ENCODE results near the gene CALD1. TPM values are rescaled to one million over a fixed set of nuclear protein-coding genes. Genes with fewer than 3 reads are reported as not detected.

CALD1 gene
- total RNA-seq, 1 donor from 2014 or later, result 118 TPM

- Histone ChIP-seq H3K27ac (no peak overlapping the region), H3K9me3 (ENCODE audit: low read depth) (no peaks in the 10 kb centered on the region), H4K20me1 (ENCODE audit: low read depth) (no peaks in the 10 kb centered on the region), H3K36me3 (no peaks in the 10 kb centered on the region), H3K9ac (no peak overlapping the region), H3K4me1 (peaks cover 6% of the 10 kb centered on the region), H2AFZ (replicated peaks) (no peak overlapping the region), H3K27me3 (no peaks in the 10 kb centered on the region), H3K79me2 (ENCODE audit: low read depth) (no peaks in the 10 kb centered on the region), H3F3A (ENCODE audit: low read depth) (no peaks in the 10 kb centered on the region), H3K4me3 (no peak overlapping the region), H3K4me2 (no peak overlapping the region)
- DNase-seq (ENCODE audit: low spot score), result no peak
- Mint-ChIP-seq H3K4me3 (no peak overlapping the region), H3K4me1 (no peaks in the 10 kb centered on the region), H3K27ac (no peak overlapping the region), H3K36me3 (peaks cover 21% of the 10 kb centered on the region), H3K9me3 (no peaks in the 10 kb centered on the region), H3K27me3 (ENCODE audit: insufficient read depth, low read depth) (peaks cover 2% of the 10 kb centered on the region)
- no peak for TF ChIP-seq EZH2 (IDR thresholded peaks at IDR 0.05)
- TF ChIP-seq, protein P1, sequence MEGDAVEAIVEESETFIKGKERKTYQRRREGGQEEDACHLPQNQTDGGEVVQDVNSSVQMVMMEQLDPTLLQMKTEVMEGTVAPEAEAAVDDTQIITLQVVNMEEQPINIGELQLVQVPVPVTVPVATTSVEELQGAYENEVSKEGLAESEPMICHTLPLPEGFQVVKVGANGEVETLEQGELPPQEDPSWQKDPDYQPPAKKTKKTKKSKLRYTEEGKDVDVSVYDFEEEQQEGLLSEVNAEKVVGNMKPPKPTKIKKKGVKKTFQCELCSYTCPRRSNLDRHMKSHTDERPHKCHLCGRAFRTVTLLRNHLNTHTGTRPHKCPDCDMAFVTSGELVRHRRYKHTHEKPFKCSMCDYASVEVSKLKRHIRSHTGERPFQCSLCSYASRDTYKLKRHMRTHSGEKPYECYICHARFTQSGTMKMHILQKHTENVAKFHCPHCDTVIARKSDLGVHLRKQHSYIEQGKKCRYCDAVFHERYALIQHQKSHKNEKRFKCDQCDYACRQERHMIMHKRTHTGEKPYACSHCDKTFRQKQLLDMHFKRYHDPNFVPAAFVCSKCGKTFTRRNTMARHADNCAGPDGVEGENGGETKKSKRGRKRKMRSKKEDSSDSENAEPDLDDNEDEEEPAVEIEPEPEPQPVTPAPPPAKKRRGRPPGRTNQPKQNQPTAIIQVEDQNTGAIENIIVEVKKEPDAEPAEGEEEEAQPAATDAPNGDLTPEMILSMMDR (IDR thresholded peaks at IDR 0.05), result no peak
- no peak for TF ChIP-seq EZH2phosphoT487 (IDR thresholded peaks at IDR 0.05)
Observed at GRCh38 chr7:134945691-134946090, 166.3 kb downstream of the CALD1 start.

DNA sequence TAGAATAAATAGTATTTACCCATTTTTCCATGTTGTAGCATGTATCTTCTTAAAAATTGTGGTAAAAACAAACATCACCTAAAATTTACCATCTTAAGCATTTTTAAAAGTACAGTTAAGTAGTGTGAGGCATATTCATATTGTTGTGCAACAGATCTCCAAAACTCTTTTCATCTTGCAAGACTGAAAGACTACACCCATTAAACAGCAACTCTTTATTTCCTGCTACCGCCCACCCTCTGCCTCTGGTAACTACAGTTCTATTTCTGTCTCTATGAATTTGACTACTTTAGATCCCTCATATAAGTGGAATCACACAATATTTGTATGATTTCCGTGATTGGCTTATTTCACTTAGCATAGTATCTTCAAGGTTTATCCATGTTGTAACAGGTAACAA is 166.8 kb downstream of the CALD1 start:
- no peak for TF ChIP-seq EZH2phosphoT487 (IDR thresholded peaks at IDR 0.05)
- no peaks in the 10 kb centered on the region for H3F3A ChIP-seq (ENCODE audit: low read depth)
- no peaks in the 10 kb centered on the region for H3K27me3 ChIP-seq
- no peak overlapping the region for H3K4me3 ChIP-seq
- no peak overlapping the region for H3K27ac Mint-ChIP-seq
- H3K9me3 Mint-ChIP-seq, result no peaks in the 10 kb centered on the region
- no peaks in the 10 kb centered on the region for H3K79me2 ChIP-seq (ENCODE audit: low read depth)
- H3K36me3 ChIP-seq, result no peaks in the 10 kb centered on the region
- H3K4me2 ChIP-seq, result no peak overlapping the region
- peaks cover 2% of the 10 kb centered on the region for H3K27me3 Mint-ChIP-seq (ENCODE audit: insufficient read depth, low read depth)
- H3K9me3 ChIP-seq (ENCODE audit: low read depth), result no peaks in the 10 kb centered on the region
- peaks cover under 1% of the 10 kb centered on the region for H3K4me1 ChIP-seq
- H3K36me3 Mint-ChIP-seq, result peaks cover 21% of the 10 kb centered on the region
- H2AFZ ChIP-seq (replicated peaks), result no peak overlapping the region
- no peak overlapping the region for H3K4me3 Mint-ChIP-seq
- DNase-seq (ENCODE audit: low spot score), result no peak
- H3K27ac ChIP-seq, result no peak overlapping the region
- H3K9ac ChIP-seq, result no peak overlapping the region
- H3K4me1 Mint-ChIP-seq, result no peaks in the 10 kb centered on the region
- H4K20me1 ChIP-seq (ENCODE audit: low read depth), result no peaks in the 10 kb centered on the region

GRCh38 chr7:134947329-134947728 is 167.9 kb downstream of the CALD1 start:
- TF ChIP-seq EZH2 (IDR thresholded peaks at IDR 0.05) (no peak), EZH2phosphoT487 (IDR thresholded peaks at IDR 0.05) (no peak)
- TF ChIP-seq, protein P1 (IDR thresholded peaks at IDR 0.05), result no peak
- H2AFZ ChIP-seq (replicated peaks), result no peak overlapping the region
- H3K4me1 ChIP-seq, result no peaks in the 10 kb centered on the region
- no peaks in the 10 kb centered on the region for H3K9me3 ChIP-seq (ENCODE audit: low read depth)
- H3K4me1 Mint-ChIP-seq, result no peaks in the 10 kb centered on the region
- H3K4me3 Mint-ChIP-seq, result no peak overlapping the region
- H3K9me3 Mint-ChIP-seq, result no peaks in the 10 kb centered on the region
- H3K79me2 ChIP-seq (ENCODE audit: low read depth), result no peaks in the 10 kb centered on the region
- no peaks in the 10 kb centered on the region for H3F3A ChIP-seq (ENCODE audit: low read depth)
- no peak overlapping the region for H3K4me2 ChIP-seq
- H4K20me1 ChIP-seq (ENCODE audit: low read depth), result no peaks in the 10 kb centered on the region
- no peak overlapping the region for H3K4me3 ChIP-seq
- H3K27me3 Mint-ChIP-seq (ENCODE audit: insufficient read depth, low read depth), result peaks cover 2% of the 10 kb centered on the region
- no peak overlapping the region for H3K27ac Mint-ChIP-seq
- no peaks in the 10 kb centered on the region for H3K36me3 ChIP-seq
- DNase-seq (ENCODE audit: low spot score), result no peak
- no peaks in the 10 kb centered on the region for H3K27me3 ChIP-seq
- H3K9ac ChIP-seq, result no peak overlapping the region
- H3K27ac ChIP-seq, result no peak overlapping the region
- H3K36me3 Mint-ChIP-seq, result peaks cover 23% of the 10 kb centered on the region

DNA sequence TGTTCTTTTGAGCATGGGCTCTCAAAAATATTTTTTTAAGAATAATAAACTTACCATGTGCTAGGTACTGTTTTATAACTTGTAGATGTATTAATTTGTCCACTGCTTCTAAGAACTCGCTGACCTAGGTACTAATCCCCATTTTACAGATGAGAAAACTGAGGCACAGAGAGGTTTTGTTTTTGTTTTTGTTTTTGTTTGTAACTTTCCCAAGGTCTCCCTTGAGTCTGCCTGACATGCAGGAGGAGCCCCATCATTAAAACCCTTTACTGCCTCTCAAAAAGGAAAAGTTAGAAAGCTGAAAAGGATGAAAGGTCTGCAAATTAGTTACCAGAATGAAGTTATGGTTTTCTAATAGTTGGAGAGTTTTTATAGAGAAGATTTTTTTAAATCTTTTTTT is 168.4 kb downstream of the CALD1 start:
- no peaks in the 10 kb centered on the region for H3F3A ChIP-seq (ENCODE audit: low read depth)
- H3K4me2 ChIP-seq, result no peak overlapping the region
- H3K4me1 ChIP-seq, result no peaks in the 10 kb centered on the region
- no peaks in the 10 kb centered on the region for H3K79me2 ChIP-seq (ENCODE audit: low read depth)
- no peak overlapping the region for H3K9ac ChIP-seq
- no peak overlapping the region for H3K27ac Mint-ChIP-seq
- H3K9me3 Mint-ChIP-seq, result no peaks in the 10 kb centered on the region
- peaks cover 2% of the 10 kb centered on the region for H3K27me3 Mint-ChIP-seq (ENCODE audit: insufficient read depth, low read depth)
- no peak overlapping the region for H3K4me3 Mint-ChIP-seq
- no peaks in the 10 kb centered on the region for H3K4me1 Mint-ChIP-seq
- peaks cover 23% of the 10 kb centered on the region for H3K36me3 Mint-ChIP-seq
- no peak overlapping the region for H3K4me3 ChIP-seq
- H3K36me3 ChIP-seq, result no peaks in the 10 kb centered on the region
- H2AFZ ChIP-seq (replicated peaks), result no peak overlapping the region
- no peak for DNase-seq (ENCODE audit: low spot score)
- H3K27me3 ChIP-seq, result no peaks in the 10 kb centered on the region
- H4K20me1 ChIP-seq (ENCODE audit: low read depth), result no peaks in the 10 kb centered on the region
- TF ChIP-seq EZH2 (IDR thresholded peaks at IDR 0.05), result no peak
- TF ChIP-seq, protein P1 (IDR thresholded peaks at IDR 0.05), result no peak
- TF ChIP-seq EZH2phosphoT487 (IDR thresholded peaks at IDR 0.05), result no peak
- H3K27ac ChIP-seq, result no peak overlapping the region
- H3K9me3 ChIP-seq (ENCODE audit: low read depth), result no peaks in the 10 kb centered on the region

Measured in neural progenitor cell (in vitro differentiated cells).